GM12878 (cell line): ENCODE results near the gene WDSUB1. TPM values are rescaled to one million over a fixed set of nuclear protein-coding genes. Genes with fewer than 3 reads are reported as not detected.

ENCODE experiments used
- ATAC-seq: fragments of 200-7000 bp; cut with Tn5 transposase; 3 replicates; pipeline ENCODE4 v1.9.1; 2020; ENCODE audit warnings: mild to moderate bottlenecking, moderate library complexity
- BruUV-seq: library from RNA; stranded (reverse); fragments of 400-500 nt; replicated peaks from 2 replicates; lab custom pipeline; 2021; lab: Mats Ljungman, UMichigan
- CTCF ChIA-PET: fragments of 300-600 bp; sonication (Branson Sonifier 250); formaldehyde crosslinking; extraction: SDS; loops from one replicate; lab custom pipeline; 2021; ENCODE audit warnings: inconsistent platforms; lab: Yijun Ruan, JAX
- POLR2A ChIA-PET: fragments of 350-600 bp; formaldehyde crosslinking; extraction: SDS; loops from one replicate; lab custom pipeline; 2021; ENCODE audit warnings: inconsistent platforms; lab: Charles Lee
- RAD21 ChIA-PET: fragments of 300-600 bp; sonication (Branson Sonifier 250); formaldehyde crosslinking; loops from one replicate; lab custom pipeline; 2023; ENCODE audit warnings: antibody characterized with exemption; ENCODE audit not compliant: unreplicated experiment; lab: Charles Lee
- SMC1A ChIA-PET: fragments of 300-600 bp; sonication (Branson Sonifier 250); formaldehyde crosslinking; loops from one replicate; lab custom pipeline; 2023; ENCODE audit not compliant: unreplicated experiment, uncharacterized antibody; lab: Charles Lee
- DNase-seq: peaks from one replicate; pipeline ENCODE4 v3.0.0-alpha.2; 2011; ENCODE audit warnings: low read depth, low spot score
- FAIRE-seq: peaks from 3 replicates; lab custom pipeline; 2011; peaks lifted over from hg19 to GRCh38; lab: Jason Lieb, UNC
- H2AFZ ChIP-seq: 2 replicates; pipeline ENCODE4 v1.6.0; 2011; ENCODE audit warnings: low read depth, low read length, control low read depth; ENCODE audit not compliant: control insufficient read depth
- H3K27ac ChIP-seq: 2 replicates; pipeline ENCODE4 v1.5.1; 2011; ENCODE audit warnings: control low read depth; ENCODE audit not compliant: control insufficient read depth, insufficient read depth
- H3K27me3 ChIP-seq, 2 experiments: replicated peaks in 1 of 2; 2 replicates each; pipeline versions ENCODE4 v1.6.0 to v1.6.1; 2011; ENCODE audit warnings: low read length in 1 of 2; ENCODE audit not compliant: control insufficient read depth in 2 of 2, insufficient read depth in 2 of 2
- H3K36me3 ChIP-seq, 2 experiments: 2 replicates each; pipeline ENCODE4 v1.5.1; 2011; ENCODE audit warnings: low read length in 1 of 2; ENCODE audit not compliant: control insufficient read depth in 2 of 2, insufficient read depth in 2 of 2
- H3K4me1 ChIP-seq: 2 replicates; pipeline ENCODE4 v1.6.1; 2011; ENCODE audit warnings: mild to moderate bottlenecking, low read length, moderate library complexity, mixed read lengths; ENCODE audit not compliant: control insufficient read depth, insufficient read depth
- H3K4me2 ChIP-seq: 2 replicates; pipeline ENCODE4 v1.6.0; 2011; ENCODE audit warnings: control low read depth; ENCODE audit not compliant: control insufficient read depth, insufficient read depth
- H3K4me3 ChIP-seq: fragments of 200-600 bp; sonication (generic); 2 replicates; pipeline ENCODE4 v1.5.1; 2016
- H3K79me2 ChIP-seq: 2 replicates; pipeline ENCODE4 v1.6.0; 2011; ENCODE audit warnings: low read length; ENCODE audit not compliant: control insufficient read depth, insufficient read depth
- H3K9ac ChIP-seq: 2 replicates; pipeline ENCODE4 v1.8.0; 2011; ENCODE audit warnings: low read length, control low read depth, mixed read lengths; ENCODE audit not compliant: control insufficient read depth, insufficient read depth
- H3K9me3 ChIP-seq: replicated peaks from 3 replicates; pipeline ENCODE4 v1.5.1; 2011; ENCODE audit warnings: mild to moderate bottlenecking, low read length; ENCODE audit not compliant: control insufficient read depth, insufficient read depth
- H4K20me1 ChIP-seq: 2 replicates; pipeline ENCODE4 v1.6.0; 2011; ENCODE audit not compliant: control insufficient read depth, insufficient read depth
- CREM ChIP-seq: IDR thresholded peaks from 2 replicates; pipeline ENCODE4 v1.6.1; 2014; ENCODE audit warnings: antibody characterized with exemption, low read depth
- DPF2 ChIP-seq: fragments of 450-650 bp; IDR thresholded peaks from 2 replicates; pipeline ENCODE4 v1.6.1; 2017; ENCODE audit warnings: mild to moderate bottlenecking
- JUNB ChIP-seq: IDR thresholded peaks from 2 replicates; pipeline ENCODE4 v1.6.1; 2016; ENCODE audit warnings: antibody characterized with exemption, mild to moderate bottlenecking
- JUND ChIP-seq: IDR thresholded peaks from 2 replicates; pipeline ENCODE4 v1.6.1; 2012; ENCODE audit warnings: low read depth, mild to moderate bottlenecking, low read length, improper control_type of control experiment, moderate library complexity
- MEF2B ChIP-seq: fragments of 450-650 bp; IDR thresholded peaks from 2 replicates; pipeline ENCODE4 v1.6.1; 2018; ENCODE audit warnings: mild to moderate bottlenecking, moderate library complexity; ENCODE audit not compliant: partially characterized antibody, poor library complexity, severe bottlenecking
- MYB ChIP-seq: fragments of 150-350 bp; IDR thresholded peaks from 2 replicates; pipeline ENCODE4 v1.6.1; 2014; ENCODE audit warnings: mild to moderate bottlenecking, low read depth, low read length, borderline replicate concordance
- NBN ChIP-seq: fragments of 450-650 bp; IDR thresholded peaks from 2 replicates; pipeline ENCODE4 v1.6.1; 2016
- NFYB ChIP-seq: IDR thresholded peaks from 2 replicates; pipeline ENCODE4 v1.6.1; 2011; ENCODE audit warnings: low read depth, mild to moderate bottlenecking, low read length, improper control_type of control experiment, moderate library complexity; ENCODE audit not compliant: insufficient read depth
- NRF1 ChIP-seq: conservative IDR thresholded peaks from 2 replicates; pipeline ENCODE4 v1.6.1; 2011; ENCODE audit warnings: mild to moderate bottlenecking, low read depth, low read length, improper control_type of control experiment
- PAX5 ChIP-seq: IDR thresholded peaks from 2 replicates; pipeline ENCODE4 v1.6.1; 2011; ENCODE audit warnings: low read depth, low read length, borderline replicate concordance
- POLR2AphosphoS2 ChIP-seq: IDR thresholded peaks from 2 replicates; pipeline ENCODE4 v1.6.1; 2011; ENCODE audit warnings: low read depth, mild to moderate bottlenecking, low read length, improper control_type of control experiment, moderate library complexity
- POU2F2 ChIP-seq: IDR thresholded peaks from 3 replicates; pipeline ENCODE4 v1.6.1; 2011; ENCODE audit warnings: low read depth, mild to moderate bottlenecking, low read length, borderline replicate concordance
- RAD21 ChIP-seq: IDR thresholded peaks from 2 replicates; pipeline ENCODE4 v1.6.1; 2011; ENCODE audit warnings: mild to moderate bottlenecking, low read depth, low read length, moderate library complexity; ENCODE audit not compliant: insufficient read depth
- SIN3A ChIP-seq: IDR thresholded peaks from 2 replicates; pipeline ENCODE4 v1.6.1; 2012; ENCODE audit warnings: low read depth, low read length, improper control_type of control experiment
- SRF ChIP-seq, 2 experiments: IDR thresholded peaks; 2 replicates each; pipeline ENCODE4 v1.6.1; 2011; ENCODE audit warnings: low read depth in 2 of 2, low read length in 2 of 2, mild to moderate bottlenecking in 1 of 2, moderate library complexity in 1 of 2
- STAT3 ChIP-seq: IDR thresholded peaks from 2 replicates; pipeline ENCODE4 v1.6.1; 2011; ENCODE audit warnings: low read depth, low read length, improper control_type of control experiment
- WGBS: methylation state at CpG from one replicate; pipeline ENCODE4 v1.1.6; 2016; ENCODE audit warnings: low lambda C conversion rate; ENCODE audit not compliant: insufficient replicate concordance, insufficient coverage; ENCODE audit errors: missing lambda C conversion rate; 5-methylcytosine and 5-hydroxymethylcytosine counted together
- in situ Hi-C: fragments of 300-500 bp; cut with MboI; formaldehyde crosslinking; loops from 9 replicates; pipeline ENCODE4 v1.14.3; 2018; ENCODE audit warnings: mixed read lengths
- intact Hi-C: fragments of 100-400 bp; cut with micrococcal nuclease; formaldehyde crosslinking; loops from one replicate; pipeline ENCODE4 v1.14.2; 2022; ENCODE audit not compliant: unreplicated experiment
- polyA plus RNA-seq, 11 experiments: library from polyadenylated mRNA; depleted of rRNA in 4 of 11; unstranded in 6 of 11; stranded (reverse) in 5 of 11; fragments of >200 nt; fragmentation: Nextera tagmentation in 4 of 11; fragmentation: Illumina TruSeq in 1 of 11; extraction: Ambion mirVana in 4 of 11; extraction: Trizol in 1 of 11; gene quantifications; 1 replicate in 1 of 11; 2 replicates in 10 of 11; pipeline versions ENCODE4 v1.2.1 to v1.2.3, GENCODE V29; 2011 to 2016; ENCODE audit warnings: inconsistent platforms in 2 of 11, missing spikeins in 2 of 11, low read depth in 1 of 11
- total RNA-seq, 4 experiments: library from RNA; depleted of rRNA in 3 of 4; stranded (reverse); fragments of >200 nt in 3 of 4; fragmentation: Illumina TruSeq in 1 of 4; extraction: Trizol in 1 of 4; gene quantifications; 2 replicates each; pipeline versions ENCODE4 v1.2.1 to v1.2.3, GENCODE V29; 2013 to 2021
- TF ChIP-seq, protein P1 (sequence below): IDR thresholded peaks from 2 replicates; pipeline ENCODE4 v1.6.1; 2012; ENCODE audit warnings: low read depth, low read length, improper control_type of control experiment
- TF ChIP-seq, protein P2 (sequence below): fragments of 450-650 bp; formaldehyde crosslinking; IDR thresholded peaks from 2 replicates; pipeline ENCODE4 v1.4.0; 2022; ENCODE audit warnings: mild to moderate bottlenecking, moderate library complexity

The WDSUB1 gene
- total and polyA plus RNA-seq, 10 of the 15 experiments (the other 5 are each of a cell fraction or from before 2014, with no cell fraction given), result 4.4 to 12.7 (median 7.6) TPM

DNA sequence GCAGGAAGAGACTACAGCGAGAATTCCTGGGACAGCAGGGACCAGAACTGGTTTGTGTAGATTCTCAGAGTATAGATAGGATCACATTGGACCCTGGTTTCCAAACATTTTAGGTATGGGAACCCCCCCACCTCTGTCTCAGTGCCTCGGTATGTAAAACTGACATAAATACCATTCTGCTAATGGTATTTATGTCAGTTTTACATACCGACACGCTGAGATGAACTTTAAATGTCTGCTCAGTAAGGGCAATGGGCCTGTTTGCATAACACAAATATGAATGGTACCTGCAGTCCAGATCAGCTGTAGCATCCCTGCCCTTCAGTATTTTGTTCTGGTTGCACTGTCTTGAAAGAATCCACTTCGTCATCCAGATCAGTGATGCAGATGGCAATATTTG is 73.2 kb downstream of the WDSUB1 start:
- no peaks in the 10 kb centered on the region for H3K79me2 ChIP-seq
- DNase-seq (no peak), ATAC-seq (no peak), FAIRE-seq (no peak)
- ChIA-PET RAD21 (no interaction called here), CTCF (no interaction called here), SMC1A (no interaction called here), POLR2A (no interaction called here)
- H3K27ac ChIP-seq, result no peak overlapping the region
- no peak overlapping the region for H3K4me3 ChIP-seq
- no peaks in the 10 kb centered on the region for H3K27me3 ChIP-seq
- intact Hi-C loops (no loop called here), in situ Hi-C loops (no loop called here)
- H2AFZ ChIP-seq, result no peak overlapping the region
- no peaks in the 10 kb centered on the region for H3K9me3 ChIP-seq
- no peaks in the 10 kb centered on the region for H3K36me3 ChIP-seq
- H3K9ac ChIP-seq, result no peak overlapping the region
- TF ChIP-seq RAD21 (no peak), NBN (no peak), PAX5 (no peak), MYB (no peak), POU2F2 (no peak), CREM (no peak), SIN3A (no peak), NRF1 (no peak), SRF (IDR thresholded peaks at IDR 0.05; ENCODE audit: low read depth in 2 of 2, low read length in 2 of 2) (no peak), JUND (no peak), MEF2B (no peak), DPF2 (no peak), STAT3 (no peak), JUNB (no peak), NFYB (no peak), POLR2AphosphoS2 (no peak)
- TF ChIP-seq, protein P1, sequence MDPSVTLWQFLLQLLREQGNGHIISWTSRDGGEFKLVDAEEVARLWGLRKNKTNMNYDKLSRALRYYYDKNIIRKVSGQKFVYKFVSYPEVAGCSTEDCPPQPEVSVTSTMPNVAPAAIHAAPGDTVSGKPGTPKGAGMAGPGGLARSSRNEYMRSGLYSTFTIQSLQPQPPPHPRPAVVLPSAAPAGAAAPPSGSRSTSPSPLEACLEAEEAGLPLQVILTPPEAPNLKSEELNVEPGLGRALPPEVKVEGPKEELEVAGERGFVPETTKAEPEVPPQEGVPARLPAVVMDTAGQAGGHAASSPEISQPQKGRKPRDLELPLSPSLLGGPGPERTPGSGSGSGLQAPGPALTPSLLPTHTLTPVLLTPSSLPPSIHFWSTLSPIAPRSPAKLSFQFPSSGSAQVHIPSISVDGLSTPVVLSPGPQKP, result no peak
- TF ChIP-seq, protein P2, sequence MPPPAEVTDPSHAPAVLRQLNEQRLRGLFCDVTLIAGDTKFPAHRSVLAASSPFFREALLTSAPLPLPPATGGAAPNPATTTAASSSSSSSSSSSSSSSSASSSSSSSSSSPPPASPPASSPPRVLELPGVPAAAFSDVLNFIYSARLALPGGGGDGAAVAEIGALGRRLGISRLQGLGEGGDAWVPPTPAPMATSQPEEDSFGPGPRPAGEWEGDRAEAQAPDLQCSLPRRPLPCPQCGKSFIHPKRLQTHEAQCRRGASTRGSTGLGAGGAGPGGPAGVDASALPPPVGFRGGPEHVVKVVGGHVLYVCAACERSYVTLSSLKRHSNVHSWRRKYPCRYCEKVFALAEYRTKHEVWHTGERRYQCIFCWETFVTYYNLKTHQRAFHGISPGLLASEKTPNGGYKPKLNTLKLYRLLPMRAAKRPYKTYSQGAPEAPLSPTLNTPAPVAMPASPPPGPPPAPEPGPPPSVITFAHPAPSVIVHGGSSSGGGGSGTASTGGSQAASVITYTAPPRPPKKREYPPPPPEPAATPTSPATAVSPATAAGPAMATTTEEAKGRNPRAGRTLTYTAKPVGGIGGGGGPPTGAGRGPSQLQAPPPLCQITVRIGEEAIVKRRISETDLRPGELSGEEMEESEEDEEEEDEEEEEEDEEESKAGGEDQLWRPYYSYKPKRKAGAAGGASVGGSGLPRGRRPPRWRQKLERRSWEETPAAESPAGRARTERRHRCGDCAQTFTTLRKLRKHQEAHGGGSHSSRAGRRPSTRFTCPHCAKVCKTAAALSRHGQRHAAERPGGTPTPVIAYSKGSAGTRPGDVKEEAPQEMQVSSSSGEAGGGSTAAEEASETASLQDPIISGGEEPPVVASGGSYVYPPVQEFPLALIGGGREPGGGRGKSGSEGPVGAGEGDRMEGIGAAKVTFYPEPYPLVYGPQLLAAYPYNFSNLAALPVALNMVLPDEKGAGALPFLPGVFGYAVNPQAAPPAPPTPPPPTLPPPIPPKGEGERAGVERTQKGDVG, result no peak
- no peaks in the 10 kb centered on the region for H4K20me1 ChIP-seq
- WGBS, result 45% methylated on average over 5 of the region's 5 CpGs
- H3K4me1 ChIP-seq, result peaks cover 6% of the 10 kb centered on the region; the same call in 1 of the 2 replicates
- no TSS peak for BruUV-seq
- no peak overlapping the region for H3K4me2 ChIP-seq
